NCI-H1930 (cell line): ENCODE data around the gene CFAP77.
"Not testable (repeated sequence)": the region's sequence is repeated elsewhere in the genome, so short reads cannot be mapped to it uniquely, and the experiment has no call there.

ENCODE experiments used
- DNase-seq, 2 experiments: peaks; one replicate each; lab custom pipeline; 2025; lab: John Stamatoyannopoulos, UW

CFAP77 gene

GRCh38 chr9:132547976-132548730 is 138.1 kb downstream of the CFAP77 start:
- no peak for DNase-seq

GRCh38 chr9:132548751-132549640 is 139.0 kb downstream of the CFAP77 start:
- DNase-seq = no peak

- DNase-seq = no peak
Observed at GRCh38 chr9:132551556-132551955, 141.5 kb downstream of the CFAP77 start.

GRCh38 chr9:132552041-132552440 is 142.0 kb downstream of the CFAP77 start:
- DNase-seq = no peak

- DNase-seq = no peak
Observed at GRCh38 chr9:132554755-132555154, 144.7 kb downstream of the CFAP77 start.

- no peak for DNase-seq
Observed at GRCh38 chr9:132555528-132555927, 145.5 kb downstream of the CFAP77 start.

- no peak for DNase-seq
Observed at GRCh38 chr9:132556235-132556634, 146.2 kb downstream of the CFAP77 start.

- DNase-seq = no peak
Observed at GRCh38 chr9:132556714-132557113, 146.7 kb downstream of the CFAP77 start.

- DNase-seq = no peak
Observed at GRCh38 chr9:132557159-132557558, 147.1 kb downstream of the CFAP77 start.

- no peak for DNase-seq
Observed at GRCh38 chr9:132559711-132560110, 149.7 kb downstream of the CFAP77 start.

GRCh38 chr9:132560616-132561202 is 150.7 kb downstream of the CFAP77 start:
- no peak for DNase-seq

GRCh38 chr9:132562306-132562573 is 152.2 kb downstream of the CFAP77 start:
- no peak for DNase-seq

GRCh38 chr9:132564526-132564925 is 154.5 kb downstream of the CFAP77 start:
- no peak for DNase-seq

- DNase-seq = not testable (repeated sequence)
Observed at GRCh38 chr9:132568787-132569186, 158.8 kb downstream of the CFAP77 start.

GRCh38 chr9:132571806-132572600 is 162.0 kb downstream of the CFAP77 start:
- DNase-seq = no peak

GRCh38 chr9:132572921-132573320 is 162.9 kb downstream of the CFAP77 start:
- no peak for DNase-seq

GRCh38 chr9:132575005-132575609 is 165.1 kb downstream of the CFAP77 start:
- peak; percentile 20 to 60 for DNase-seq

GRCh38 chr9:132575811-132576210 is 165.8 kb downstream of the CFAP77 start:
- DNase-seq = no peak

GRCh38 chr9:132577119-132577518 is 167.1 kb downstream of the CFAP77 start:
- DNase-seq = no peak

GRCh38 chr9:132578367-132578932 is 168.4 kb downstream of the CFAP77 start:
- no peak for DNase-seq

- DNase-seq = no peak
Observed at GRCh38 chr9:132579427-132579798, 169.4 kb downstream of the CFAP77 start.
